H1 (cell line): Measurements from ENCODE around the gene HYAL4. TPM values are rescaled to one million over a fixed set of nuclear protein-coding genes. Genes with fewer than 3 reads are reported as not detected.

Experiments used
- CTCF ChIA-PET: fragments of 300-600 bp; sonication (Branson Sonifier 250); formaldehyde crosslinking; loops from one replicate; lab custom pipeline; 2021; ENCODE audit not compliant: partially characterized antibody; lab: Charles Lee
- POLR2A ChIA-PET: fragments of 300-600 bp; sonication (Branson Sonifier 250); formaldehyde crosslinking; loops from one replicate; lab custom pipeline; 2021; ENCODE audit warnings: inconsistent platforms; ENCODE audit not compliant: partially characterized antibody; lab: Charles Lee
- DNase-seq, 2 experiments: peaks; one replicate each; pipeline versions ENCODE4 v3.0.0 to v3.0.0-alpha.2; 2010 to 2022; ENCODE audit warnings: low spot score in 2 of 2, low read depth in 1 of 2, mixed read lengths in 1 of 2
- FAIRE-seq: peaks from 2 replicates; lab custom pipeline; 2011; peaks lifted over from hg19 to GRCh38; lab: Jason Lieb, UNC
- H2AFZ ChIP-seq: 2 replicates; pipeline ENCODE4 v1.8.1; 2012; ENCODE audit warnings: low read length, inconsistent platforms
- H2AK5ac ChIP-seq: 2 replicates; pipeline ENCODE4 v1.6.1; 2013; ENCODE audit warnings: low read depth, low read length
- H2BK120ac ChIP-seq: replicated peaks from 2 replicates; pipeline ENCODE3; 2013; ENCODE audit warnings: low read depth, low read length, inconsistent platforms
- H2BK12ac ChIP-seq: 2 replicates; pipeline ENCODE4 v1.6.1; 2013; ENCODE audit warnings: low read depth, low read length
- H2BK15ac ChIP-seq: 2 replicates; pipeline ENCODE4 v1.6.1; 2013; ENCODE audit warnings: low read length
- H2BK20ac ChIP-seq: 2 replicates; pipeline ENCODE4 v1.6.1; 2013; ENCODE audit warnings: low read length
- H2BK5ac ChIP-seq: 2 replicates; pipeline ENCODE4 v1.6.1; 2013; ENCODE audit warnings: low read depth, low read length
- H3K14ac ChIP-seq: 2 replicates; pipeline ENCODE4 v1.6.1; 2013; ENCODE audit warnings: inconsistent platforms; ENCODE audit not compliant: insufficient read length
- H3K18ac ChIP-seq: 2 replicates; pipeline ENCODE4 v1.6.1; 2013; ENCODE audit warnings: low read length; ENCODE audit errors: extremely low read depth
- H3K23ac ChIP-seq: 2 replicates; pipeline ENCODE4 v1.6.1; 2013; ENCODE audit warnings: inconsistent platforms; ENCODE audit not compliant: insufficient read length
- H3K23me2 ChIP-seq: 2 replicates; pipeline ENCODE4 v1.6.1; 2013; ENCODE audit warnings: low read depth, low read length
- H3K27ac ChIP-seq: 2 replicates; pipeline ENCODE4 v1.6.1; 2011; ENCODE audit warnings: low read depth, low read length, inconsistent platforms
- H3K27me3 ChIP-seq, 4 experiments: replicated peaks in 1 of 4; 1 replicate in 1 of 4; 2 replicates in 3 of 4; pipeline versions ENCODE4 v1.6.1 to v1.8.1; 2011 to 2013; ENCODE audit warnings: low read length in 3 of 4, mild to moderate bottlenecking in 3 of 4, inconsistent platforms in 2 of 4, mixed read lengths in 2 of 4, moderate library complexity in 1 of 4; ENCODE audit not compliant: control insufficient read depth in 3 of 4, insufficient read depth in 3 of 4; ENCODE audit errors: extremely low read depth in 1 of 4
- H3K36me3 ChIP-seq, 4 experiments: 2 replicates each; pipeline versions ENCODE4 v1.6.1 to v1.8.1; 2011 to 2013; ENCODE audit warnings: mild to moderate bottlenecking in 4 of 4, low read length in 3 of 4, moderate library complexity in 2 of 4, control low read depth in 1 of 4, inconsistent platforms in 1 of 4; ENCODE audit not compliant: insufficient read depth in 4 of 4, control insufficient read depth in 2 of 4
- H3K4ac ChIP-seq: replicated peaks from 2 replicates; pipeline ENCODE3; 2013; ENCODE audit warnings: low read length, low read depth, mixed read lengths, inconsistent platforms; ENCODE audit not compliant: insufficient read length
- H3K4me1 ChIP-seq, 4 experiments: replicated peaks in 1 of 4; 1 replicate in 1 of 4; 2 replicates in 3 of 4; pipeline versions ENCODE4 v1.6.1 to v1.8.1; 2011 to 2013; ENCODE audit warnings: low read length in 3 of 4, inconsistent platforms in 2 of 4, mixed read lengths in 1 of 4; ENCODE audit not compliant: insufficient read depth in 4 of 4, control insufficient read depth in 3 of 4
- H3K4me2 ChIP-seq, 2 experiments: 2 replicates each; pipeline versions ENCODE4 v1.6.1 to v1.8.1; 2011 to 2013; ENCODE audit warnings: low read depth in 2 of 2, low read length in 2 of 2, control low read depth in 1 of 2, inconsistent platforms in 1 of 2, mild to moderate bottlenecking in 1 of 2; ENCODE audit not compliant: insufficient read depth in 1 of 2
- H3K4me3 ChIP-seq, 4 experiments: fragments of 200-600, 300-600 bp in 1 of 4; sonication (generic), shearing (Covaris generic), sonication (Bioruptor Twin) in 1 of 4; 2 replicates each; pipeline versions ENCODE4 v1.5.1 to v1.8.1; 2011 to 2016; ENCODE audit warnings: low read length in 4 of 4, low read depth in 3 of 4, control low read depth in 2 of 4, inconsistent platforms in 2 of 4, mild to moderate bottlenecking in 2 of 4, mixed read lengths in 1 of 4, moderate library complexity in 1 of 4; ENCODE audit not compliant: insufficient read depth in 2 of 4; ENCODE audit errors: extremely low read depth in 1 of 4
- H3K56ac ChIP-seq: replicated peaks from 2 replicates; pipeline ENCODE3; 2013; ENCODE audit warnings: low read depth, mild to moderate bottlenecking, mixed read lengths, low read length, inconsistent platforms; ENCODE audit not compliant: insufficient read length
- H3K79me1 ChIP-seq: 2 replicates; pipeline ENCODE4 v1.6.1; 2013; ENCODE audit warnings: low read depth, low read length, control low read depth
- H3K79me2 ChIP-seq, 2 experiments: 2 replicates each; pipeline versions ENCODE4 v1.6.1 to v1.8.1; 2012 to 2013; ENCODE audit warnings: low read length in 2 of 2, mild to moderate bottlenecking in 2 of 2, inconsistent platforms in 1 of 2; ENCODE audit not compliant: insufficient read depth in 2 of 2, control insufficient read depth in 1 of 2
- H3K9ac ChIP-seq, 4 experiments: replicated peaks in 1 of 4; 1 replicate in 1 of 4; 2 replicates in 3 of 4; pipeline versions ENCODE4 v1.6.1 to v1.8.1; 2011 to 2013; ENCODE audit warnings: low read depth in 3 of 4, low read length in 3 of 4, control low read depth in 2 of 4, mild to moderate bottlenecking in 2 of 4, moderate library complexity in 2 of 4, inconsistent platforms in 1 of 4; ENCODE audit errors: extremely low read depth in 1 of 4
- H3K9me3 ChIP-seq, 2 experiments: 2 replicates each; pipeline versions ENCODE4 v1.6.1 to v1.8.1; 2012 to 2013; ENCODE audit warnings: mild to moderate bottlenecking in 2 of 2, moderate library complexity in 2 of 2, control low read depth in 1 of 2, inconsistent platforms in 1 of 2, low read depth in 1 of 2, low read length in 1 of 2, mixed read lengths in 1 of 2; ENCODE audit not compliant: insufficient read depth in 2 of 2
- H4K20me1 ChIP-seq, 2 experiments: replicated peaks in 1 of 2; 2 replicates each; pipeline versions ENCODE3 to v1.8.1; 2011 to 2013; ENCODE audit warnings: inconsistent platforms in 2 of 2, low read length in 2 of 2, mild to moderate bottlenecking in 1 of 2; ENCODE audit not compliant: insufficient read depth in 2 of 2, control insufficient read depth in 1 of 2
- H4K5ac ChIP-seq: 2 replicates; pipeline ENCODE4 v1.6.1; 2013; ENCODE audit warnings: low read length, low read depth, mixed read lengths, inconsistent platforms; ENCODE audit not compliant: insufficient read length
- H4K8ac ChIP-seq: 2 replicates; pipeline ENCODE4 v1.8.0; 2013; ENCODE audit warnings: mild to moderate bottlenecking, moderate library complexity, low read length, inconsistent platforms; ENCODE audit not compliant: insufficient read depth; ENCODE audit errors: extremely low read depth
- H4K91ac ChIP-seq: replicated peaks from 2 replicates; pipeline ENCODE3; 2013; ENCODE audit warnings: low read length, mixed read lengths, inconsistent platforms; ENCODE audit not compliant: insufficient read length
- ASH2L ChIP-seq: fragments of 200-600, 300-600 bp; sonication (generic); IDR thresholded peaks from one replicate; pipeline ENCODE4 v1.7.1; 2017; ENCODE audit warnings: low read length
- BRCA1 ChIP-seq: IDR thresholded peaks from 2 replicates; pipeline ENCODE4 v1.6.1; 2012; ENCODE audit warnings: low read depth, low read length, improper control_type of control experiment
- CHD1 ChIP-seq: IDR thresholded peaks from 2 replicates; pipeline ENCODE4 v1.6.1; 2012; ENCODE audit warnings: low read depth, low read length, improper control_type of control experiment
- FOSL1 ChIP-seq: IDR thresholded peaks from 2 replicates; pipeline ENCODE4 v1.6.1; 2011; ENCODE audit warnings: mild to moderate bottlenecking, low read depth, low read length, moderate library complexity; ENCODE audit not compliant: insufficient read depth
- HDAC2 ChIP-seq, 2 experiments: fragments of 300-600 bp in 1 of 2; sonication (generic) in 1 of 2; IDR thresholded peaks; 2 replicates each; pipeline ENCODE4 v1.6.1; 2011 to 2012; ENCODE audit warnings: low read depth in 2 of 2, low read length in 2 of 2, mild to moderate bottlenecking in 2 of 2, moderate library complexity in 2 of 2, borderline replicate concordance in 1 of 2, inconsistent platforms in 1 of 2
- KDM1A ChIP-seq: fragments of 200-600, 300-600 bp; sonication (generic); IDR thresholded peaks from 2 replicates; pipeline ENCODE4 v1.7.1; 2016; ENCODE audit warnings: mild to moderate bottlenecking, low read length, borderline replicate concordance
- RAD21 ChIP-seq, 2 experiments: IDR thresholded peaks in 1 of 2; conservative IDR thresholded peaks in 1 of 2; 2 replicates each; pipeline ENCODE4 v1.6.1; 2011; ENCODE audit warnings: low read depth in 2 of 2, low read length in 2 of 2, improper control_type of control experiment in 1 of 2, inconsistent platforms in 1 of 2, mild to moderate bottlenecking in 1 of 2, moderate library complexity in 1 of 2
- RFX5 ChIP-seq: IDR thresholded peaks from 2 replicates; pipeline ENCODE4 v1.6.1; 2011; ENCODE audit warnings: low read depth, low read length, improper control_type of control experiment, borderline replicate concordance
- SAP30 ChIP-seq: fragments of 300-600 bp; sonication (generic); IDR thresholded peaks from 2 replicates; pipeline ENCODE4 v1.7.1; 2012; ENCODE audit warnings: low read length, moderate library complexity, mild to moderate bottlenecking, inconsistent platforms; ENCODE audit not compliant: insufficient read depth, insufficient replicate concordance
- SP4 ChIP-seq: IDR thresholded peaks from 2 replicates; pipeline ENCODE4 v1.6.1; 2012; ENCODE audit warnings: low read length, inconsistent platforms
- SUZ12 ChIP-seq: fragments of 200-600 bp; sonication (generic); IDR thresholded peaks from 2 replicates; pipeline ENCODE4 v1.6.1; 2012; ENCODE audit warnings: mild to moderate bottlenecking, inconsistent platforms, low read length, moderate library complexity, mixed read lengths
- TEAD4 ChIP-seq: IDR thresholded peaks from 2 replicates; pipeline ENCODE4 v1.6.1; 2012; ENCODE audit warnings: low read depth, low read length, inconsistent platforms, mixed read lengths
- ZNF274 ChIP-seq: IDR thresholded peaks from 2 replicates; pipeline ENCODE4 v1.7.0; 2012; ENCODE audit warnings: low read length, borderline replicate concordance; ENCODE audit errors: extremely low read depth
- WGBS, 2 experiments: shearing (Covaris generic) in 1 of 2; methylation state at CpG; one replicate each; pipeline versions ENCODE4 v1.1.6 to v1.1.7; 2013 to 2015; ENCODE audit warnings: low lambda C conversion rate in 2 of 2, mixed read lengths in 2 of 2, inconsistent platforms in 1 of 2, low coverage in 1 of 2, missing lambda C conversion rate in 1 of 2; ENCODE audit not compliant: insufficient replicate concordance in 2 of 2, insufficient coverage in 1 of 2, insufficient read length in 1 of 2; ENCODE audit errors: extremely low coverage in 1 of 2, missing lambda C conversion rate in 1 of 2; 5-methylcytosine and 5-hydroxymethylcytosine counted together
- polyA plus RNA-seq, 7 experiments: library from polyadenylated mRNA; depleted of rRNA in 3 of 7; stranded (reverse) in 5 of 7; unstranded in 2 of 7; fragments of >200 nt in 5 of 7; fragments of 200-250 nt in 2 of 7; gene quantifications; 1 replicate in 5 of 7; 2 replicates in 1 of 7; 4 replicates in 1 of 7; pipeline versions ENCODE4 v1.2.1 to v1.2.3, GENCODE V29; 2011 to 2013; ENCODE audit warnings: missing spikeins in 2 of 7, mixed read lengths in 2 of 7
- total RNA-seq: library from RNA; stranded (reverse); fragmentation: NEBNext Ultra II Directional; extraction: Animal tissue kit (Norgen Biotek cat#: 25700); gene quantifications from 2 replicates; pipeline ENCODE4 v1.2.1, GENCODE V29; 2021
- TF ChIP-seq, protein P1 (sequence below): IDR thresholded peaks from 2 replicates; pipeline ENCODE4 v1.6.1; 2011; ENCODE audit warnings: low read depth, mild to moderate bottlenecking, low read length; ENCODE audit not compliant: insufficient read depth

Gene HYAL4
- total and polyA plus RNA-seq, 2 of the 8 experiments (the other 6 are each of a cell fraction or from before 2014, with no cell fraction given) = not detected

DNA sequence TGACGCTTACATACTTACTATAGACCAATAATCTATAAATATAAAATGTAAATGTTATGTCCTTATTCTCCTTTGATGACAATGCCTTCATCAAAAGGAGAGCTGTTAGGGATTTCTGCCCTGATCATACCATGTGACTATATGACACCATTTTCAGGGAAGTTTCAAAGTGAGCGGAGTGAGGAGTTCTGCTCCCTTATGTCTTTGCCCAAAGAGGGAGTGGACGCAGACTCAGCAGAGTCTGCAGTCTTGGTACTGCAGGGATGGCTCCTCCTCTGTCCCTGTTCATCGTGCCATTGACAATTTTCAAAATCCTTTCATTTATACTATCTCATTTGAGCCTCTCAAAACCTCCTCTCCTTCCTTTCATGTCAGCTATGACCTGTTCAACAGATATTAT lies 27.9 kb downstream of the HYAL4 start:
- Histone ChIP-seq H3K79me2 (no peaks in the 10 kb centered on the region), H2BK120ac (no peak overlapping the region), H2BK5ac (no peak overlapping the region), H3K9ac (no peak overlapping the region), H4K5ac (no peak overlapping the region), H3K4me1 (no peaks in the 10 kb centered on the region), H2BK20ac (no peak overlapping the region), H3K18ac (no peak overlapping the region), H4K20me1 (no peaks in the 10 kb centered on the region), H3K27me3 (no peaks in the 10 kb centered on the region), H3K23me2 (no peaks in the 10 kb centered on the region), H3K4me2 (no peak overlapping the region), H3K23ac (no peak overlapping the region), H3K27ac (no peak overlapping the region), H2AFZ (no peak overlapping the region), H2BK12ac (no peak overlapping the region), H2AK5ac (no peak overlapping the region), H3K14ac (no peak overlapping the region), H3K4ac (no peak overlapping the region), H3K4me3 (no peak overlapping the region), H3K36me3 (no peaks in the 10 kb centered on the region), H2BK15ac (no peak overlapping the region), H4K91ac (no peak overlapping the region), H3K56ac (no peak overlapping the region), H3K79me1 (no peaks in the 10 kb centered on the region), H4K8ac (no peak overlapping the region), H3K9me3 (no peaks in the 10 kb centered on the region)
- FAIRE-seq (no peak), DNase-seq (no peak)
- WGBS, 2 experiments = 74% methylated on average over 4 of the region's 4 CpGs; no CpG with 5 or more reads in 1 of the 2 experiments
- POLR2A ChIA-PET = no interaction called here
- CTCF ChIA-PET = interaction anchor here (0.6 to 6.0 kb wide), 29 partner anchors 8 to 665 kb away, joined by 3 to 71 read pairs (median 4); partner anchors contain the start of genes HYAL4 and LMOD2
- TF ChIP-seq SP4 = no peak
- no peak for TF ChIP-seq SAP30
- no peak for TF ChIP-seq RFX5
- no peak for TF ChIP-seq HDAC2 (IDR thresholded peaks at IDR 0.05; ENCODE audit: borderline replicate concordance in 1 of 2, low read depth in 2 of 2, low read length in 2 of 2)
- TF ChIP-seq FOSL1 = no peak
- TF ChIP-seq SUZ12 = no peak
- no peak for TF ChIP-seq RAD21 (IDR thresholded peaks at IDR 0.05 in 1 of 2, conservative IDR thresholded peaks at IDR 0.05 in 1 of 2; ENCODE audit: low read depth in 2 of 2, low read length in 2 of 2)
- no peak for TF ChIP-seq KDM1A
- TF ChIP-seq CHD1 = no peak
- no peak for TF ChIP-seq ZNF274
- TF ChIP-seq, protein P1, sequence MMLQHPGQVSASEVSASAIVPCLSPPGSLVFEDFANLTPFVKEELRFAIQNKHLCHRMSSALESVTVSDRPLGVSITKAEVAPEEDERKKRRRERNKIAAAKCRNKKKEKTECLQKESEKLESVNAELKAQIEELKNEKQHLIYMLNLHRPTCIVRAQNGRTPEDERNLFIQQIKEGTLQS = no peak
- no peak for TF ChIP-seq TEAD4
- TF ChIP-seq ASH2L = no peak
- TF ChIP-seq BRCA1 = no peak
